KOPT-K1 (cell line): ENCODE results near the gene PDGFA.

ENCODE experiments used
- H3K27ac ChIP-seq: fragments of 200-600 bp; sonication (generic); 2 replicates; pipeline ENCODE4 v1.5.1; 2016; ENCODE audit warnings: antibody characterized with exemption, mild to moderate bottlenecking, low read depth, low read length; ENCODE audit not compliant: poor library complexity, severe bottlenecking
- H3K36me3 ChIP-seq: fragments of 200-600 bp; sonication (generic); 2 replicates; pipeline ENCODE4 v1.5.1; 2017; ENCODE audit warnings: antibody characterized with exemption, mild to moderate bottlenecking, low read length, moderate library complexity; ENCODE audit not compliant: insufficient read depth
- H3K9me3 ChIP-seq: fragments of 200-600 bp; sonication (generic); 2 replicates; pipeline ENCODE4 v1.5.1; 2017; ENCODE audit warnings: antibody characterized with exemption, low read length, mild to moderate bottlenecking; ENCODE audit not compliant: insufficient read depth, poor library complexity, severe bottlenecking

PDGFA gene

GRCh38 chr7:489876-490275 lies 29.8 kb downstream of the PDGFA start:
- Histone ChIP-seq H3K9me3 (peaks cover 21% of the 10 kb centered on the region), H3K36me3 (no peaks in the 10 kb centered on the region), H3K27ac (no peak overlapping the region)

DNA sequence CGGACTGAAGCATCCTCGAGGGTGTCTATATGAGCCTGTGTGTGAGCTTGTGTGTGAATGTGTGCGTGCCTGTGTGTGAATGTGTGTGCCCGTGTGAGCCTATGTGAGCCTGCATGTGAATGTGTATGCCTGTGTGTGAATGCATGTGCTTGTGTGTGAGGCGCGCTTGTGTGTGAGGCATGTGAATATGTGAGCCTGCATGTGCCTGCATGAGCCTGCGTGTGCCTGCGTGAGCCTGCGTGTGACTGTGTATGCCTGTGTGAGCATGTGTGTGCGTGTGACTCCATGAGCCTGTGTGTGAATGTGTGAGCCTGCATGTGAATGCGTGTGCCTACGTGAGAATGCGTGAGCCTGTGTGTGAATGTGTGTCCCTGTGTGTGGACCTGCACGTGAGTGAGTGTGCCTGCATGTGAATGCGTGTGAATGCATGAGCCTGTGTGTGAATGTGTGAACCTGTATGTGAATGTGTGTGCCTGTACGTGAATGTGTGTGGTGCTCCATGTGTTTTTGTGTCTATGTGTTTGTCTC lies 33.4 kb downstream of the PDGFA start:
- H3K36me3 ChIP-seq: no peaks in the 10 kb centered on the region
- peaks cover 7% of the 10 kb centered on the region for H3K9me3 ChIP-seq
- no peak overlapping the region for H3K27ac ChIP-seq

- Histone ChIP-seq H3K9me3 (peaks cover 7% of the 10 kb centered on the region), H3K27ac (no peak overlapping the region), H3K36me3 (no peaks in the 10 kb centered on the region)
Observed at GRCh38 chr7:485188-486081, 34.2 kb downstream of the PDGFA start.

- H3K9me3 ChIP-seq: peaks cover 1% of the 10 kb centered on the region
- no peaks in the 10 kb centered on the region for H3K36me3 ChIP-seq
- no peak overlapping the region for H3K27ac ChIP-seq
Observed at GRCh38 chr7:484356-485101, 35.1 kb downstream of the PDGFA start.

DNA sequence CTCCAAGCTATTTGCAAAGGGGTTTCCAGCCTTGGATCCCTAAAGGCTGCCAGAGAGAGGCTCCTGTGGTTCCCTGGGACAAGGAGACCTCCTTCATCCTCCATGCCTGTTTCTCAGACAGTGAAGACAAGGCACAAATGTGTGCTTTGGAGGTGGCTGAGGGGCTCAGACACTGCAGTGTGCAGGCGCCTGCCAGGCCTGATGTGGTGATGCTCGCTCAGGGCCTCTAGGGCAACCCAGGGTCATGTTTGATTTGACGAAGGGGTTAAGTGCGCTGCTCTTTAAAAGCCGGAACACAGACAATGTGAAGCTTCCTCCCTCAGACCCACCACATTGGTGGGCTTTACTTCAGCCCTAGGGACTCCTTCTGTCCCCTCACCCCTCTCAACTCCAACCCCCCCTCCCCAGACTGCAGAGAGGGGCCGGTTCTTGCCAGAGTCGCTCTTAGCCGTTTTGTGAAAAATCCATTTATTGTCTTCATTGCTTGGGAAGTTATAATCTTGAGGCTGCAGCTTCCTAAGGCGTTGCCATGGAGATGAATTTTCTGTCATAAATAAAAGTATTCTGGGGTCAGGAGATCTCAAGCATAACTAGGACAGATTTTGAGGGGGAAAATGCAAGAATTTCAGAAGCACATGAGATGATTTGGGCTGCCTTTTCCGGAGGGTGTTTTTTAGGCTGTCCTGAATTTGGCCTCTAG lies 35.8 kb downstream of the PDGFA start:
- H3K36me3 ChIP-seq: no peaks in the 10 kb centered on the region
- H3K27ac ChIP-seq: no peak overlapping the region
- H3K9me3 ChIP-seq: no peaks in the 10 kb centered on the region

GRCh38 chr7:482521-483083 lies 37.0 kb downstream of the PDGFA start:
- no peaks in the 10 kb centered on the region for H3K36me3 ChIP-seq
- H3K9me3 ChIP-seq: no peaks in the 10 kb centered on the region
- H3K27ac ChIP-seq: no peak overlapping the region

- H3K36me3 ChIP-seq: no peaks in the 10 kb centered on the region
- no peak overlapping the region for H3K27ac ChIP-seq
- no peaks in the 10 kb centered on the region for H3K9me3 ChIP-seq
Observed at GRCh38 chr7:481219-481930, 38.3 kb downstream of the PDGFA start.

DNA sequence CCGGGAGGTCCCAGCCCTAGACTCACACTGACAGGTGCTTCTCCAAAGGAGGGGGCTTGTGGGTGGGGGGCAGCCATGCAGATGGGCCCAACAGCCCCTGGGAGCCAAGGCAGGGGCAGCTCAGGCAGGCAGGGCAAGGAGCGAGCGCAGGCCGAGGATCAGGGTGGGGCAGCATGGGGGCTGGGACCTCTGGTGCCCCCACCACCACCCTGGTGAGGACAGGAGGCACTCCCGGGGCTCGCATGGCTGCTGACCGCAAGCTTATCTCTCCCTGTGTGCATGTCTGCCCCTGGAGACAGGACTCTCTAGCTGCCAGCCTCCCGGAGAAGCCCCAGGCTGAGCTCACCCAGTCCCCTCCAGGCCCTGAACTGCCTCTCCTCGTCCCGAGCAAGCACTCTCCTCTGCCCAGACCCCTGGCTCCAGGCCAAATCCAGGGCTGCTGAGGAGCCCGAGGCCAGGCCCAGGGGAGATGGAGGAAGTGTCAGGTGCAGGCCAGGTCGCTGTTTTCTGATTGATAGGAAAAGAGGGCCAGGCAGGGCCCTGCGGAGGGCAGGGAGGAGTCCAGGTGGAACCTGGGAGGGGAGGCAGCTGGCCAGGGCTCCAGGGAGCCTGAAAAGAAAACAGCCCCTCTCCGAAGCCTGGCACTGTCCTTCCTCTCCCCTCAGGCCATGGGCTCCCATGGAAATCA lies 39.0 kb downstream of the PDGFA start:
- H3K9me3 ChIP-seq: no peaks in the 10 kb centered on the region
- H3K36me3 ChIP-seq: no peaks in the 10 kb centered on the region
- H3K27ac ChIP-seq: no peak overlapping the region

DNA sequence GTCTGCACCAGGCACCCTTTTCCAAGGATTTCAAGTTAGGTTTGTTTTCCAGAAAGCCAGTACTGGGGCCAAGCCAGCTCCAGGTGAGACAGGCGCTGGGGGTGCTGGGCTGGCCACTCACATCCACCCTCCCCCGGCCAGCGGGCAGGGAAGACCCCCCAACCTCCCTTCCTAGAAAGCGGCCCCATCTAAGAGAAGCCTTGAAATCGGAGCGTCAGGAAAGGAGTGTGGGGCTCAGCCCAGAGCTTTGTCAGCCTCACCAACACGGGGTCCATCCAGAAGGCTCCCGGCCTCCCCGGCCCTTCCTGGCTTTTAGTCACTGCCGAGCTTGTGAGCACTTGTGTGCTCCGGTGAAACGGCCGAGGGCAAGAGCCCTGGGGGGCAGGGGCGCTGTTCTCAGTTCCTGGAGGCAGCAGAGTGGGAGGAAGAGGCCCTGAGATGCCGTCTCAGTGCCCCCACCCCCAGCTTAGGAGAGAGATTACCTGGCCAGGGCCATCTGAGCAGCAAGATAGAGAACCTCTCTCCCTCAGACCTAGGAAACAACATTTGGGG lies 39.6 kb downstream of the PDGFA start:
- no peak overlapping the region for H3K27ac ChIP-seq
- no peaks in the 10 kb centered on the region for H3K9me3 ChIP-seq
- H3K36me3 ChIP-seq: no peaks in the 10 kb centered on the region

DNA sequence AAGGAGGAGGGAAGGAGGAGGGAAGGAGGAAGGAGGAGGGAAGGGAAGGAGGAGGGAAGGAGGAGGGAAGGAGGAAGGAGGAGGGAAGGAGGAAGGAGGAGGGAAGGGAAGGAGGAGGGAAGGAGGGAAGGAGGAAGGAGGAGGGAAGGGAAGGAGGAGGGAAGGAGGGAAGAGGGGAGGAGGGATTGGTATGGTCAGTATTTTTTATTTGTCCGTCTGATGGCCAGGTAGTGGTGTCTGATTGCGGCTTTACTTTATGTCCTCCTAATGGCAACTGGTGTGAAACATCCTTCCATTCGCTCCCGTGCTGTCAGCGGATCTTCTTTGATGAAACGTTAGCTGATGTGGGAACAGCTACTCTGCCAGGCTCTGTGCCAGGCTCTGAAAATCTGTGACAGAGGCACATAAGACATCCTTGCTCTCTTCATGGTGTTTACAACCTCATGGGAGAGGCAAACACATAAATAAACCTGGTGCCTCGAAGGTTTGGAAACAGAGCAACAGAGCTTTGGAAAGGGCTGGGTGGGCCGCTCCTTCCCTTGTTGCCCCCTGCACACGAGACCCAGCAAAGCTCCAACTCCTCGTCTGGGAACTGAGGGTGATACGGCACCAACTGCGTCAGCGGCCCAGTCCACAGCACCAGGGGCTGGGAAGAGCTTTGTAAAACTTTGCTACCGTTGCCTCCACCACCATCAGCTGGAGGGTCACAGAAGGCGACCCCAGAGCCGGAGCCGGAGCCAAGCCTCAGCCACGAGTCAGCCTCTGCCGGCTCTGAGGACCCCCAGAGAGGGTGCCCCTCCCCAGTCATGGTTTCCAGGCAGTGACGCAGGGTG lies 40.3 kb downstream of the PDGFA start:
- Histone ChIP-seq H3K36me3 (no peaks in the 10 kb centered on the region), H3K27ac (no peak overlapping the region), H3K9me3 (no peaks in the 10 kb centered on the region)

DNA sequence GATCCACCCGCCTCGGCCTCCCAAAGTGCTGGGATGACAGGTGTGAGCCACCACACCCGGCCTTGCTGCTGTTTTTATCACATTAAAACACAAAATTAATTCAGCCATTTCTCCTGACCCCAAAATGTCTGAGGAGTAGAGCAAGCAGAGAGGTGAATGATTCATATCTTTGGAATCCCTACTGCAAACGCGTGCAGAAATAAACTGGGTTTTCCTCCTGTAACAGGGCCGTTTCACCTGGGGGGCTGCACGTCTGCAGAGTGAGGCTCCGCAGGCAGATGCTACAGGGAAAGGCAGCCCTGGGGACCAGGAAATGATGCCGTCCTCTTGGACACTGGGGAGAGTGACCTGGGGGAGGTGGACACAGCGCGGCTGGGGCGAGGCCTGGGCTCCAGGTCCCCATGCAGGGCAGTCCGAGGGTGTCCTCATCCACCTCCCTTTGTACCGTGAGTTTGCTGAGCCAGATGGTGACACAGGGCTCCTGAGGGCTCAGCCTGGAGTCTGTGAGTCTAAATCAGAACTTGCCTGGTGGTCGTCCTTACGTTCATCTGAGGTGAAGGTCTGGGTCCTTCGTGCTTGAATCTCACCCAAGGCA lies 41.9 kb downstream of the PDGFA start:
- Histone ChIP-seq H3K27ac (no peak overlapping the region), H3K36me3 (no peaks in the 10 kb centered on the region), H3K9me3 (no peaks in the 10 kb centered on the region)

DNA sequence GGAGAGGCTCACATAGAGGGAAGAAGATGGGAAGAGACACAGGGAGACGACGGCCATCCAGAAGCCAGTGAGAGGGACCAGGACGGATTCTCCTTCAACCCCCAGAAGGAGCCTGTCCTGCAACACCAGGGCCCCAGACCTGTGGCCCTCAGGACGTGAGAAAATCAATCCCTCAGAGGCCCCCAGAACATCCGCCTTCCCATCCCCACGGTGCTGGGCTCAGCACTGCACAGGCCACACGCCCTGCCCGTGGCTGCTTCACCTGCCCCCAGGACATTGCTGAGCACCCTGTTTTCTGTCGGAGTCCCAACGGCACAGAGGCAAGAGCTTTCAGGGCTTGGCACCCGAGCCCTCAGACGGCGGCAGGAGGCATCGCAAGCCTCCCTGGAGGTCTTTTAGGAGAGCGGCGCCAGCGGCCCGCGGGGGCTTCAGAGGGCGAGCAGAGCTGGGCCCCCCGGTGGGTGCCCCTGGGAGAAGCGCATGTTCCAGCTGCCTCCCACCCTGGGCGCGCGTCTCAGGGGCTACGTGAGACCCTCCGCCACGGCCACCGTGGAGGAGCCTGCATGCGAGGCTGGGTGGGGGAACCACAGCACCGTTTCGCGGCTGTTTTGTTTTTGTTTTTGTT lies 42.8 kb downstream of the PDGFA start:
- Histone ChIP-seq H3K27ac (no peak overlapping the region), H3K36me3 (no peaks in the 10 kb centered on the region), H3K9me3 (no peaks in the 10 kb centered on the region)
